HG02588 (cell line): ENCODE measurements around the gene MAGOHB.

Source experiments
- ATAC-seq: cut with Tn5 transposase; IDR thresholded peaks from one replicate; pipeline ENCODE4 v1.9.1; 2021; ENCODE audit warnings: mild to moderate bottlenecking, moderate library complexity; ENCODE audit not compliant: unreplicated experiment

The MAGOHB gene

DNA sequence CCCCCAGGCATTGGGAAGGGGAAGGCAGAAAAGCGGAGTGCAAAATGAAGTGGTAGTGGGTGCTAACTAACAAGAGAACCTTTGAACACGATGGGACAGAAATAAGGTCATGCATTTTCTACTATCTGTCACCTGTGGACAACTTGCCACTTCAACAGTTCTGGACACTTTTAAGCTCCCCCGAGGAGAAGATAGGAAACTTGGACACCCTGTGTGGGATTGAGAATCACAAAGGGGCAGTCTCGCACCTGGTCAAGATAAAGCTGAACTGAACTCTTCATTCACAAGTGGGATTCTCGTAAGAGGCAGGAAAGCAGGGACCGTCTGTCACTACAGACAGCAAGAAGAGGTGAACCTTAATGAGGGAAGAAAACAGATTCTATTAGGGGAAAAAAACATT lies 56.1 kb downstream of the MAGOHB start:
- no peak for ATAC-seq

DNA sequence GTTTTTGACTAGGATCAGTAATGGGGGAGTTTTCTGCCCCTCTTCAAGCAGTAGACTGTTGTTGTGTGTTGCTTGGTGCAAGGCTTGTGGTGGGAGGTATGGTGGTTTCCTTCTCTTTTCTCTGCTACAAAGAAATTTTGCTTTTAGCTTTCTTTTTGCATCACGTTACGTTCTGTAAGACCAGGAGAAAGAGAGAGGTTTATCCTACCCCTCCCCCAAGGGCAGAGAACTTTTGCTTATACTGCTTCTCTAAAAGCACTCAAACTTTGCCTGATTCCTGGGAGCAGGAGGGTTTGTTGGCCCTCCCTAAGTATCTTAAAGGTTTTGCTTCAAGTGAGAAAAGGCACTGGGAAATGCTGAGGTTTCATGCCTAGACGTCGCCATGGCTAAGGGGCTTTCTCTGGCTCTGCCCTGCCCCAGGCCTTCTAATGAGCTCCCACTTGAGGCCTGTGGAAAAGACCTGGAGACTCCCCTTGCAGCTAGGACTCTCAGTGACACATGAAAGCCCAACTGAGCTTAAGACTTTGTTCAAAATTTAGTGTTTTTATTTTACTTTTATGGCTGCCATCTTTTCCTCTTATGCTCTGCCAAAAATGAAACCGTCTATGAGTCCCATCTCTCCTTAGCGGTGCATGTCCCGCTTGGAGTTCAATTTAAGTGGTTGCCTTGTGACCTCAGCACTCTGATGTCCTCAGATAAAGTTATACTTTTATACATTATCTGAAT lies 58.5 kb downstream of the MAGOHB start:
- ATAC-seq = no peak

DNA sequence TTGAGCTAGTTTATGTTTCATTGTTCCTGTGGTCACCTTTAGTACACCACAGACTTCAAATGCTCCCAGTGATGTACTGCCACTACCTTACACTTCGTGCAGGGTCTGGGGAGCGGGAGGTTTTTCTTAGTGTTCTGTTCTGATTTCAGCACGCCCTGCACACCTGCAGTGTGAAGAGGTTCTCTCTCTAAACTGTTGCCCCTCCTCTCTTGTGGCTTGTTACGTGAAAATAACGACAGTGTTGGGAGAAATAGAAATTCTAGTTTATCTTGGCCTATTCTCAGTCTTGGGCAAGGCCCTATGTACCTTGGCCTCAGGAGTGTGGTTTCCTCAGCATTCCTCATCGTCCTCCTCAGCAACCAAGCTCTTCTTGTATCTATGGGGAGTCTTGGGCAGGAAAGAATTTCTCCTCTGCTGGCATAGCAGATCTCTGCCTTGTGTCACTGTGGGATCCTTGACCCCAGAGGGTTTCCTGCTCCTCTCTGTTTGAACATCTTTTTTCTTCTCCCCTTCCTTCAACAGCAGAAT lies 59.1 kb downstream of the MAGOHB start:
- no peak for ATAC-seq
